K562 (cell line): ENCODE measurements around the gene CASR.

Source experiments
- CREM ChIP-seq: IDR thresholded peaks from 2 replicates; pipeline ENCODE4 v1.6.1; 2014; ENCODE audit warnings: antibody characterized with exemption, low read depth
- EZH2 ChIP-seq: IDR thresholded peaks from 2 replicates; pipeline ENCODE4 v1.6.1; 2012; ENCODE audit warnings: low read depth, mild to moderate bottlenecking, inconsistent platforms, low read length, borderline replicate concordance
- POLR2A ChIP-seq: fragments of 450-650 bp; conservative IDR thresholded peaks from 2 replicates; pipeline ENCODE4 v1.6.1; 2016
- ZKSCAN8 ChIP-seq: fragments of 200-800 bp; sonication (Bioruptor generic); IDR thresholded peaks from 2 replicates; pipeline ENCODE4 v1.6.1; 2016; ENCODE audit warnings: missing genetic modification characterization, missing compliant biosample characterization

- no peak for TF ChIP-seq ZKSCAN8 (CRISPR knock-in tag)
- TF ChIP-seq POLR2A, result no peak
- no peak for TF ChIP-seq EZH2
- no peak for TF ChIP-seq CREM
Measured at GRCh38 chr3:122230174-122230573, 46.7 kb downstream of the CASR start.
